HG03460 (cell line): ENCODE measurements around the gene PAPPA.

Experiments
- ATAC-seq: cut with Tn5 transposase; IDR thresholded peaks from one replicate; pipeline ENCODE4 v1.9.1; 2021; ENCODE audit not compliant: unreplicated experiment

The PAPPA gene

DNA sequence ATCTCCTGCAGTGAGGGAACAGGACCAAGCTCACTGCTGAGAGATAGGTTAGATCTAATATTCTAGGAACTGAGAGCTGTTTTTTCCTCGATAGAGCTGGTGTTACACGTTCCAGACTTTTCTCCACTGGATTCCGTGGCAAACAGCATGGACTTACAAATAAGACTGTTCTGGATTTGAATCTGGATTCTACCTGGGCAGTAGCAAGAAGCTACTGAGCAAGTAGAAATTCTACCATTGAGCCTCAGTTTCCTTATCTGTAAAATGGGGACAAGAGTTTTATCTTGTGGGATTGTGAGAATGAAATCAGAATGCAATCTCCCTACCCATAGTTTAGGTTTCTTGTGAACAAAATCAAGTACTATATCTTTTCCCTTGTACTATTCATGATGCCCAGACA lies 294.8 kb downstream of the PAPPA start:
- no peak for ATAC-seq

DNA sequence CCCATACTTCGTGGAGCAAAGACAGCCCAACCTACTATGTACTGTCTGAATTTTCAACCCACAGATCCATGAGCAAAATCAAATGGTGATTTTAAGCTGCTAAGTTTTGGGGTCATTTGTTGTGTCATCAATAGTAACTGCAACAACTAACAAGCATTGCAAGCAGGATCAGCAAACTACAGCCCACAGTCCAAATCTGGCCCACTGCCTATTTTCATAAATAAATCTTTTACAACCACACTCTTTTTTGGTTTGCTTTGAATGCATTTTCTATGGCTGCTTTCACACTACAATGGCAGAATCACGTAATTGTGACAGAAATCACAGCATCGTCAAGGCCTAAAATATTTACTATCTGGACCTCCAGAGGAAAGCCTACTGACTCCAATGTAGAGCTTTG lies 296.4 kb downstream of the PAPPA start:
- no peak for ATAC-seq

DNA sequence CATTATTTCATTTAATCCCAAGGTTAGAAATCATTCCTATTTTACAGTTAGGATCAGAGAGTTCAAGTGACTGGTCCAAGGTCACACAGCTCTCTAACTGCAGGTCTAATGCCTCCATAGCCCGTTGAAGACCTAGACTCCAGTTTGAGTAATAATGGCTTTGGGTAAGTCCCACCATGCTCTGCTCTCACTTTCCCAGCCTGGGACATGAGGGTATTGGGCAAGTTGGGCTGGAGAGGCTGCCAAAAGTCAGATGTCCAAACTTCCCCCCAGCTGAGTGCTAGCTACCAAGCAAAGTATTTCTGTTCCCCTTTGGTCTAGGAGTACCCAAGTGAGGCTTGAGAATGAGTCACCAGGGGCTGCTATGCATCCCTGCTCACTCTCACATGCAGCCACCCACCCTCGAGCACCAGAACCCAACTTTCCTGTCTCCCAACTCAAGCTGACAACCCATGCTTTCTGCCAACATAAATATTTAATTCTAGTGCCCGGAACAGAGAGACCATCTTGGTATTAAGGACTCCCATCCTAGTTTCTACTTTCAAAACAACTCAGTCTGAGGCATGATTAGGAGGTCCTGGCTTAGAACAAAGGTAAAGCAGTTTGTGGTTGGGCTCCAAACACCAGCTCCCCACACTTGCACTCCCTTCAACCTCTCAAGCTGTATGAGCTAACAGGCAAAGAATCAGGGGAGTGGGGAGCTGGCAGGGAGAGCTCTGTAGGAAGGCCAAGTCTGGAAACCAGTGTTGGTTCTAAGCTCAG lies 297.0 kb downstream of the PAPPA start:
- peak; percentile 96 for ATAC-seq

DNA sequence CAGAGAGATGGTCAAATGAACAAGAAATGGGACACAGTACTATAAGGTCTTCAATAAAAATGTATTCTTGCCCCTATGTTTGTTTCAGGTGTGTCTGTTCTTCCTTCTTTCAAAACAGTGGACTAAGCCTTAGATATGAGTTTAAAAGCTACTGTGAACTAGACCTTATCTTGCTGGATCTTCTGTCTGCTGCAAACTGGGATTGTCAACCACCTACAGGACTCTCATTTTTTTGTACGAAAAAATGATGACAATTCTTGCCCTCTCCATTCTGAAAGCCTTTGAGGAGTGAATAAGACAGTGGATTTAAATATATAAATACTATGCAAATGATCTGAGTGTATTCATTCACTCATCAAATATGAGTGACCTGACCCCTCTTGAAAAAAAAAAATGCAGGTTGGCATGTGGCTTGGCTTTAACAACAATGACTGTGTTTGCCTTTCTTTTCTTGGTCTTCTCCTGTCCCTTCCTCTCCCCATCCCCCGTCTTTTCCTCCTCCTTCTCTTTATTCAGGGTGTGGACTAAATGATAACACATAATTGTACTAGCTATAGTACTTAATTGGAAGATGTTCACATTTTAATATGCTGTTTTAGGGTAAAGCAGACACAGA lies 298.0 kb downstream of the PAPPA start:
- ATAC-seq = no peak
